ENCODE data around the gene NRIP1.

GRCh38 chr21:14989359-14989758, 75.4 kb downstream of the NRIP1 start:
- TF ChIP-seq POLR2A (IDR thresholded peaks at IDR 0.05) (no peak), CTCF (IDR thresholded peaks at IDR 0.05) (no peak)
